IPS DF 6.9 (cell line): ENCODE measurements around the gene PTRHD1.
"Not testable (repeated sequence)": the region's sequence is repeated elsewhere in the genome, so short reads cannot be mapped to it uniquely, and the experiment has no call there.

Experiments
- DNase-seq: peaks from one replicate; pipeline ENCODE4 v3.0.0-alpha.2; 2013; ENCODE audit warnings: low read depth, low spot score
- H3K27ac ChIP-seq: one replicate; pipeline ENCODE4 v1.5.1; 2013; ENCODE audit warnings: low read length, control low read depth
- H3K27me3 ChIP-seq: 2 replicates; pipeline ENCODE4 v1.6.1; 2013; ENCODE audit warnings: mild to moderate bottlenecking, low read length; ENCODE audit not compliant: control insufficient read depth, insufficient read depth
- H3K36me3 ChIP-seq: 2 replicates; pipeline ENCODE4 v1.6.1; 2013; ENCODE audit warnings: low read length; ENCODE audit not compliant: control insufficient read depth, insufficient read depth
- H3K4me1 ChIP-seq: 2 replicates; pipeline ENCODE4 v1.6.1; 2013; ENCODE audit warnings: low read length; ENCODE audit not compliant: control insufficient read depth, insufficient read depth
- H3K4me3 ChIP-seq: 2 replicates; pipeline ENCODE4 v1.5.1; 2013; ENCODE audit warnings: mild to moderate bottlenecking, low read length
- H3K9me3 ChIP-seq: 2 replicates; pipeline ENCODE4 v1.6.1; 2013; ENCODE audit warnings: low read length, inconsistent platforms; ENCODE audit not compliant: control insufficient read depth, insufficient read depth
- WGBS: extraction: QIAGEN DNeasy Blood & Tissue Kit; methylation state at CpG from one replicate; pipeline ENCODE4 v1.1.7; 2013; ENCODE audit warnings: mixed read lengths, missing lambda C conversion rate; ENCODE audit not compliant: insufficient read length, insufficient coverage; 5-methylcytosine and 5-hydroxymethylcytosine counted together

PTRHD1 gene

GRCh38 chr2:24809316-24810007 lies 16.3 kb upstream of the PTRHD1 start:
- H3K4me3 ChIP-seq = no peak overlapping the region
- peaks cover 2% of the 10 kb centered on the region; the same call in 1 of the 2 replicates for H3K9me3 ChIP-seq
- peaks cover 9% of the 10 kb centered on the region; the same call in 1 of the 2 replicates for H3K36me3 ChIP-seq
- no CpG with 5 or more reads among the region's 4 CpGs for WGBS
- H3K27me3 ChIP-seq = no peaks in the 10 kb centered on the region
- DNase-seq = no peak
- H3K27ac ChIP-seq = no peak overlapping the region
- H3K4me1 ChIP-seq = no peaks in the 10 kb centered on the region

- peaks cover 9% of the 10 kb centered on the region; the same call in 1 of the 2 replicates for H3K36me3 ChIP-seq
- H3K27me3 ChIP-seq = no peaks in the 10 kb centered on the region
- H3K9me3 ChIP-seq = peaks cover 2% of the 10 kb centered on the region; the same call in 1 of the 2 replicates
- DNase-seq = no peak
- no peak overlapping the region for H3K27ac ChIP-seq
- no peaks in the 10 kb centered on the region for H3K4me1 ChIP-seq
- H3K4me3 ChIP-seq = no peak overlapping the region
These were observed 13.5 kb upstream of the PTRHD1 start for GRCh38 chr2:24806661-24807036.

- not testable (repeated sequence) for H3K36me3 ChIP-seq, H3K27me3 ChIP-seq, H3K27ac ChIP-seq, DNase-seq, H3K4me1 ChIP-seq, H3K9me3 ChIP-seq, H3K4me3 ChIP-seq
- WGBS = no CpG with 5 or more reads among the region's 25 CpGs
These were observed 12.8 kb upstream of the PTRHD1 start for GRCh38 chr2:24805811-24806660.

GRCh38 chr2:24800487-24800886 lies 7.3 kb upstream of the PTRHD1 start:
- H3K9me3 ChIP-seq, H3K4me3 ChIP-seq, H3K4me1 ChIP-seq, DNase-seq, H3K27ac ChIP-seq, H3K36me3 ChIP-seq, H3K27me3 ChIP-seq: not testable (repeated sequence)
- no CpG with 5 or more reads among the region's 5 CpGs for WGBS

- Histone ChIP-seq H3K4me3 (no peak overlapping the region), H3K27me3 (no peaks in the 10 kb centered on the region), H3K36me3 (peaks cover 7% of the 10 kb centered on the region), H3K4me1 (no peaks in the 10 kb centered on the region), H3K9me3 (no peaks in the 10 kb centered on the region), H3K27ac (no peak overlapping the region)
- WGBS = no CpG with 5 or more reads among the region's 2 CpGs
- no peak for DNase-seq
These were observed 4.5 kb upstream of the PTRHD1 start for GRCh38 chr2:24797644-24798043.

- H3K27me3 ChIP-seq = no peaks in the 10 kb centered on the region
- peak overlapping the region; percentile 89 for H3K4me3 ChIP-seq
- H3K4me1 ChIP-seq = no peaks in the 10 kb centered on the region; the same call in 1 of the 2 replicates
- no peaks in the 10 kb centered on the region; the same call in 1 of the 2 replicates for H3K36me3 ChIP-seq
- DNase-seq = no peak
- no peak overlapping the region for H3K27ac ChIP-seq
- no CpG with 5 or more reads among the region's 14 CpGs for WGBS
- no peaks in the 10 kb centered on the region for H3K9me3 ChIP-seq
These were observed 707 bp upstream of the PTRHD1 start for GRCh38 chr2:24793761-24794435.

- WGBS = no CpG with 5 or more reads among the region's 6 CpGs
- Histone ChIP-seq H3K4me1 (no peaks in the 10 kb centered on the region; the same call in 1 of the 2 replicates), H3K27me3 (no peaks in the 10 kb centered on the region), H3K27ac (no peak overlapping the region), H3K36me3 (no peaks in the 10 kb centered on the region; the same call in 1 of the 2 replicates), H3K9me3 (no peaks in the 10 kb centered on the region), H3K4me3 (peak overlapping the region; percentile 89; the same call in 1 of the 2 replicates)
- no peak for DNase-seq
These were observed 683 bp downstream of the PTRHD1 start for GRCh38 chr2:24792542-24792873.

- no peak overlapping the region for H3K4me3 ChIP-seq
- no peaks in the 10 kb centered on the region; the same call in 1 of the 2 replicates for H3K4me1 ChIP-seq
- WGBS = no CpG with 5 or more reads among the region's 5 CpGs
- no peak for DNase-seq
- no peaks in the 10 kb centered on the region for H3K27me3 ChIP-seq
- H3K9me3 ChIP-seq = no peaks in the 10 kb centered on the region
- no peaks in the 10 kb centered on the region; the same call in 1 of the 2 replicates for H3K36me3 ChIP-seq
- no peak overlapping the region for H3K27ac ChIP-seq
These were observed 1.7 kb downstream of the PTRHD1 start for GRCh38 chr2:24791452-24791851.

- Histone ChIP-seq H3K4me3 (no peak overlapping the region), H3K9me3 (no peaks in the 10 kb centered on the region), H3K27me3 (no peaks in the 10 kb centered on the region), H3K36me3 (no peaks in the 10 kb centered on the region; the same call in 1 of the 2 replicates), H3K4me1 (peaks cover 1% of the 10 kb centered on the region; the same call in 1 of the 2 replicates), H3K27ac (no peak overlapping the region)
- no peak for DNase-seq
- 100% methylated on average over 1 of the region's 3 CpGs for WGBS
These were observed 4.4 kb downstream of the PTRHD1 start for GRCh38 chr2:24788816-24789215.

- Histone ChIP-seq H3K36me3 (no peaks in the 10 kb centered on the region; the same call in 1 of the 2 replicates), H3K4me1 (peaks cover 1% of the 10 kb centered on the region; the same call in 1 of the 2 replicates), H3K27me3 (no peaks in the 10 kb centered on the region), H3K9me3 (no peaks in the 10 kb centered on the region), H3K27ac (no peak overlapping the region), H3K4me3 (no peak overlapping the region)
- no peak for DNase-seq
- 100% methylated on average over 1 of the region's 2 CpGs for WGBS
These were observed 5.7 kb downstream of the PTRHD1 start for GRCh38 chr2:24787532-24787931.
